ENCODE results near the gene TSSK3. TPM values are rescaled to one million over a fixed set of nuclear protein-coding genes. Genes with fewer than 3 reads are reported as not detected.

TSSK3 gene
- total and polyA plus RNA-seq, 4 donors: 0.14 to 0.50 TPM; not detected in 2

DNA sequence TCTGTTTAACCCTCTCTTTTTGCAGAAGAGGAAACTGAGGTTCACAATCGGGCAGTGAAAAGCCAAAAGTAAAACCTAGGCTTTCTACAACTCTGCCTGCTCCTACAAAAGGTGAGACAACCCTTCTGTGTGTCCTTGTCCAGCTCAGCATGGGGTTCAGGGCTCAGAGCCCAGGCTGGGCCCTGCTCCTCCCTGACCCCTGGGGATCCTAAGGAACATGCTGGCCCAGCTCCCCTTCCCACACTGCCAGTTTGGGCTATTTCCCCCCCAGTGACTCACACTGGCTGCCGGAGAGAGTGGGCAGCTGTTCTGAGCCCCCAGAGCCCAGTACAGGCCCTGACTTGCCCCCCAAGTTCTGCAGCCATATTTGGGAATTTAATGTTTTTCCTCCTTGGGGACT, 8.9 kb upstream of the TSSK3 start:
- no peak for DNase-seq (ENCODE audit: low spot score)
- WGBS: 76% methylated on average over 2 of the region's 2 CpGs

DNA sequence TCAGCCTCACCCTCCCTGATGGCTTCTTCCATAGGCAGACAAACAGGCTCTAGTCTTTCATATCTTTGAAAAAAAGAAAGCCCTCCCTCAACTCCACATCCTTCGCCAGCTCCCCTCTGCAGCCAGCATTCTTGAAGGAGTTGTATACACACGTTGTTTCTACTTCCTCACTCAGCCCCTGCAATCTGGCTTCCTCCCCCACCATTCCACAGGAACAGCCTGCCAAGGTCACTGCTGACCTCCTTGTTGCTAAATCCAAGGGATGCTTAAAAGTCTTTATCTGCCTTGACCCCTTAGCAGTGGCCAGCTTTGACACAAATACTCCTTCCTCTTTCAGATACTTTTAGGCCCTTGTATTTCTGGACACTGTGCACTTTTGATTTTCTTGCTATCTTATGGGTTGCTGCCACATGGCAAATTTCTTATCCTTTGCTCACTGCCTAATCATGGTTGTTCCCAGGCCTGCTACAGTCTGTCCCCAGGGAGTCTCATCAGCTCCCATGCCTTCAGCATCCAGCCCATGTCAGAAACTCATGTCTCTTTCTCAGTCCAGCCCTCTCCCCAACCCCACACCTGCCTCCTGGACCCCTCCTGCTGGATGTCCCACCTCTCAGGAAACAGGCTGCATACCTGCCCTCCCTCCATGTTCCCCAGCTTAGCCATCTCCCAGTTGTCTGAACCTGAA, 8.3 kb upstream of the TSSK3 start:
- H3K27me3 ChIP-seq (ENCODE audit: control insufficient read depth in 4 of 4, insufficient read depth in 4 of 4, low read length in 3 of 4): no peaks in the 10 kb centered on the region
- DNase-seq (ENCODE audit: low spot score): no peak
- H3K27ac ChIP-seq (ENCODE audit: low read depth in 1 of 2, low read length in 2 of 2): peak overlapping the region; percentile 40 to 45
- H3K4me1 ChIP-seq (ENCODE audit: control insufficient read depth in 4 of 4, insufficient read depth in 4 of 4, low read length in 3 of 4): peaks cover 7 to 41% (median 24%) of the 10 kb centered on the region in 4 donors
- H3K36me3 ChIP-seq (ENCODE audit: control insufficient read depth in 4 of 4, insufficient read depth in 3 of 4, low read depth in 1 of 4, low read length in 3 of 4): no peaks in the 10 kb centered on the region
- H3K9ac ChIP-seq (ENCODE audit: low read depth in 1 of 2, low read length in 2 of 2): no peak overlapping the region
- H3K4me3 ChIP-seq (ENCODE audit: low read depth in 1 of 3, low read length in 3 of 3): no peak overlapping the region
- no peaks in the 10 kb centered on the region for H3K9me3 ChIP-seq (ENCODE audit: control insufficient read depth in 4 of 4, low read length in 3 of 4)
- WGBS: 68% methylated on average over 2 of the region's 2 CpGs
- TF ChIP-seq, protein P1, sequence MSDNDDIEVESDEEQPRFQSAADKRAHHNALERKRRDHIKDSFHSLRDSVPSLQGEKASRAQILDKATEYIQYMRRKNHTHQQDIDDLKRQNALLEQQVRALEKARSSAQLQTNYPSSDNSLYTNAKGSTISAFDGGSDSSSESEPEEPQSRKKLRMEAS (IDR thresholded peaks at IDR 0.05): peak; percentile 39
- TF ChIP-seq FOXA2 (IDR thresholded peaks at IDR 0.05): no peak
- TF ChIP-seq FOXA1 (IDR thresholded peaks at IDR 0.05): no peak
- TF ChIP-seq YY1 (IDR thresholded peaks at IDR 0.05): no peak
- TF ChIP-seq, protein P2, sequence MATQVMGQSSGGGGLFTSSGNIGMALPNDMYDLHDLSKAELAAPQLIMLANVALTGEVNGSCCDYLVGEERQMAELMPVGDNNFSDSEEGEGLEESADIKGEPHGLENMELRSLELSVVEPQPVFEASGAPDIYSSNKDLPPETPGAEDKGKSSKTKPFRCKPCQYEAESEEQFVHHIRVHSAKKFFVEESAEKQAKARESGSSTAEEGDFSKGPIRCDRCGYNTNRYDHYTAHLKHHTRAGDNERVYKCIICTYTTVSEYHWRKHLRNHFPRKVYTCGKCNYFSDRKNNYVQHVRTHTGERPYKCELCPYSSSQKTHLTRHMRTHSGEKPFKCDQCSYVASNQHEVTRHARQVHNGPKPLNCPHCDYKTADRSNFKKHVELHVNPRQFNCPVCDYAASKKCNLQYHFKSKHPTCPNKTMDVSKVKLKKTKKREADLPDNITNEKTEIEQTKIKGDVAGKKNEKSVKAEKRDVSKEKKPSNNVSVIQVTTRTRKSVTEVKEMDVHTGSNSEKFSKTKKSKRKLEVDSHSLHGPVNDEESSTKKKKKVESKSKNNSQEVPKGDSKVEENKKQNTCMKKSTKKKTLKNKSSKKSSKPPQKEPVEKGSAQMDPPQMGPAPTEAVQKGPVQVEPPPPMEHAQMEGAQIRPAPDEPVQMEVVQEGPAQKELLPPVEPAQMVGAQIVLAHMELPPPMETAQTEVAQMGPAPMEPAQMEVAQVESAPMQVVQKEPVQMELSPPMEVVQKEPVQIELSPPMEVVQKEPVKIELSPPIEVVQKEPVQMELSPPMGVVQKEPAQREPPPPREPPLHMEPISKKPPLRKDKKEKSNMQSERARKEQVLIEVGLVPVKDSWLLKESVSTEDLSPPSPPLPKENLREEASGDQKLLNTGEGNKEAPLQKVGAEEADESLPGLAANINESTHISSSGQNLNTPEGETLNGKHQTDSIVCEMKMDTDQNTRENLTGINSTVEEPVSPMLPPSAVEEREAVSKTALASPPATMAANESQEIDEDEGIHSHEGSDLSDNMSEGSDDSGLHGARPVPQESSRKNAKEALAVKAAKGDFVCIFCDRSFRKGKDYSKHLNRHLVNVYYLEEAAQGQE (IDR thresholded peaks at IDR 0.05): no peak
- no peak for TF ChIP-seq HNF4G (IDR thresholded peaks at IDR 0.05)
- no peak for TF ChIP-seq GABPA (IDR thresholded peaks at IDR 0.05 in 1 of 2, conservative IDR thresholded peaks at IDR 0.05 in 1 of 2)
- peak; percentile 99 for TF ChIP-seq NR2F2 (IDR thresholded peaks at IDR 0.05)
- TF ChIP-seq SP1 (IDR thresholded peaks at IDR 0.05): peak; percentile 73
- peak; percentile 19 to 46 for TF ChIP-seq RAD21 (IDR thresholded peaks at IDR 0.05)
- TF ChIP-seq, protein P3, sequence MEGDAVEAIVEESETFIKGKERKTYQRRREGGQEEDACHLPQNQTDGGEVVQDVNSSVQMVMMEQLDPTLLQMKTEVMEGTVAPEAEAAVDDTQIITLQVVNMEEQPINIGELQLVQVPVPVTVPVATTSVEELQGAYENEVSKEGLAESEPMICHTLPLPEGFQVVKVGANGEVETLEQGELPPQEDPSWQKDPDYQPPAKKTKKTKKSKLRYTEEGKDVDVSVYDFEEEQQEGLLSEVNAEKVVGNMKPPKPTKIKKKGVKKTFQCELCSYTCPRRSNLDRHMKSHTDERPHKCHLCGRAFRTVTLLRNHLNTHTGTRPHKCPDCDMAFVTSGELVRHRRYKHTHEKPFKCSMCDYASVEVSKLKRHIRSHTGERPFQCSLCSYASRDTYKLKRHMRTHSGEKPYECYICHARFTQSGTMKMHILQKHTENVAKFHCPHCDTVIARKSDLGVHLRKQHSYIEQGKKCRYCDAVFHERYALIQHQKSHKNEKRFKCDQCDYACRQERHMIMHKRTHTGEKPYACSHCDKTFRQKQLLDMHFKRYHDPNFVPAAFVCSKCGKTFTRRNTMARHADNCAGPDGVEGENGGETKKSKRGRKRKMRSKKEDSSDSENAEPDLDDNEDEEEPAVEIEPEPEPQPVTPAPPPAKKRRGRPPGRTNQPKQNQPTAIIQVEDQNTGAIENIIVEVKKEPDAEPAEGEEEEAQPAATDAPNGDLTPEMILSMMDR (IDR thresholded peaks at IDR 0.05; ENCODE audit: low read depth, low read length, missing input control): no peak

More for the DNA sequence above, 8.9 kb upstream of the TSSK3 start:
- no peak overlapping the region for H3K9ac ChIP-seq (ENCODE audit: low read depth in 1 of 2, low read length in 2 of 2)
- H3K9me3 ChIP-seq (ENCODE audit: control insufficient read depth in 4 of 4, low read length in 3 of 4): no peaks in the 10 kb centered on the region
- H3K27me3 ChIP-seq (ENCODE audit: control insufficient read depth in 4 of 4, insufficient read depth in 4 of 4, low read length in 3 of 4): no peaks in the 10 kb centered on the region
- peak overlapping the region; percentile 40 to 45 for H3K27ac ChIP-seq (ENCODE audit: low read depth in 1 of 2, low read length in 2 of 2)
- H3K36me3 ChIP-seq (ENCODE audit: control insufficient read depth in 4 of 4, insufficient read depth in 3 of 4, low read depth in 1 of 4, low read length in 3 of 4): no peaks in the 10 kb centered on the region
- H3K4me3 ChIP-seq (ENCODE audit: low read depth in 1 of 3, low read length in 3 of 3): no peak overlapping the region
- H3K4me1 ChIP-seq (ENCODE audit: control insufficient read depth in 4 of 4, insufficient read depth in 4 of 4, low read length in 3 of 4): peaks cover 7 to 40% (median 22%) of the 10 kb centered on the region in 4 donors
- TF ChIP-seq JUND (IDR thresholded peaks at IDR 0.05): no peak
- no peak for TF ChIP-seq HNF4G (IDR thresholded peaks at IDR 0.05)
- TF ChIP-seq, protein P4, sequence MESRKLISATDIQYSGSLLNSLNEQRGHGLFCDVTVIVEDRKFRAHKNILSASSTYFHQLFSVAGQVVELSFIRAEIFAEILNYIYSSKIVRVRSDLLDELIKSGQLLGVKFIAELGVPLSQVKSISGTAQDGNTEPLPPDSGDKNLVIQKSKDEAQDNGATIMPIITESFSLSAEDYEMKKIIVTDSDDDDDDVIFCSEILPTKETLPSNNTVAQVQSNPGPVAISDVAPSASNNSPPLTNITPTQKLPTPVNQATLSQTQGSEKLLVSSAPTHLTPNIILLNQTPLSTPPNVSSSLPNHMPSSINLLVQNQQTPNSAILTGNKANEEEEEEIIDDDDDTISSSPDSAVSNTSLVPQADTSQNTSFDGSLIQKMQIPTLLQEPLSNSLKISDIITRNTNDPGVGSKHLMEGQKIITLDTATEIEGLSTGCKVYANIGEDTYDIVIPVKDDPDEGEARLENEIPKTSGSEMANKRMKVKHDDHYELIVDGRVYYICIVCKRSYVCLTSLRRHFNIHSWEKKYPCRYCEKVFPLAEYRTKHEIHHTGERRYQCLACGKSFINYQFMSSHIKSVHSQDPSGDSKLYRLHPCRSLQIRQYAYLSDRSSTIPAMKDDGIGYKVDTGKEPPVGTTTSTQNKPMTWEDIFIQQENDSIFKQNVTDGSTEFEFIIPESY (IDR thresholded peaks at IDR 0.05): no peak
- TF ChIP-seq, protein P2 (IDR thresholded peaks at IDR 0.05): no peak
- TF ChIP-seq NR2F2 (IDR thresholded peaks at IDR 0.05): no peak
- no peak for TF ChIP-seq FOXA1 (IDR thresholded peaks at IDR 0.05)
- TF ChIP-seq EGR1 (IDR thresholded peaks at IDR 0.05; ENCODE audit: low read depth in 2 of 2): no peak
- TF ChIP-seq YY1 (IDR thresholded peaks at IDR 0.05): no peak
- TF ChIP-seq, protein P5, sequence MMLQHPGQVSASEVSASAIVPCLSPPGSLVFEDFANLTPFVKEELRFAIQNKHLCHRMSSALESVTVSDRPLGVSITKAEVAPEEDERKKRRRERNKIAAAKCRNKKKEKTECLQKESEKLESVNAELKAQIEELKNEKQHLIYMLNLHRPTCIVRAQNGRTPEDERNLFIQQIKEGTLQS (IDR thresholded peaks at IDR 0.05): no peak
